HG02981 (cell line): ENCODE results near the gene EXOC1L.

ENCODE experiments used
- ATAC-seq: cut with Tn5 transposase; IDR thresholded peaks from one replicate; pipeline ENCODE4 v1.9.1; 2021; ENCODE audit warnings: mild to moderate bottlenecking, moderate library complexity; ENCODE audit not compliant: unreplicated experiment

Gene EXOC1L

GRCh38 chr4:55879224-55879623 lies 59.6 kb downstream of the EXOC1L start:
- no peak for ATAC-seq

GRCh38 chr4:55880652-55881280 lies 61.2 kb downstream of the EXOC1L start:
- ATAC-seq: no peak

- ATAC-seq: no peak
These were observed 64.7 kb downstream of the EXOC1L start for GRCh38 chr4:55884093-55884850.

GRCh38 chr4:55884851-55885219 lies 65.2 kb downstream of the EXOC1L start:
- ATAC-seq: no peak
